ENCODE measurements around the gene MBNL2. TPM values are rescaled to one million over a fixed set of nuclear protein-coding genes. Genes with fewer than 3 reads are reported as not detected.

Gene MBNL2
- total and polyA plus RNA-seq, 4 experiments from 2014 or later, result 20.1 to 36.2 (median 28.3) TPM

- Histone ChIP-seq H3K4me1 (ENCODE audit: insufficient read depth, low read length) (no peaks in the 10 kb centered on the region), H3K9me3 (ENCODE audit: control insufficient read depth in 1 of 2, low read length in 2 of 2) (no peaks in the 10 kb centered on the region), H3K36me3 (ENCODE audit: insufficient read depth, low read length) (no peaks in the 10 kb centered on the region), H3K4me3 (ENCODE audit: low read length in 2 of 2) (no peak overlapping the region), H3K27ac (ENCODE audit: low read depth, low read length) (no peak overlapping the region), H3K27me3 (ENCODE audit: insufficient read depth, low read length) (no peaks in the 10 kb centered on the region)
- ChIA-PET POLR2A (ENCODE audit: partially characterized antibody) (no interaction called here), CTCF (ENCODE audit: partially characterized antibody) (no interaction called here)
- Mint-ChIP-seq H3K27me3 (peaks cover 5% of the 10 kb centered on the region in 2 donors), H3K9me3 (peaks cover 0 to 2% (median 0%) of the 10 kb centered on the region in 8 donors), H3K27ac (no peak overlapping the region), H3K4me3 (no peak overlapping the region), H3K4me1 (no peaks in the 10 kb centered on the region), H3K36me3 (no peaks in the 10 kb centered on the region)
- intact Hi-C loops (cut with micrococcal nuclease), result no loop called here
- DNase-seq, result no peak
Measured at GRCh38 chr13:97196340-97196739, 25.8 kb upstream of the MBNL2 start.

DNA sequence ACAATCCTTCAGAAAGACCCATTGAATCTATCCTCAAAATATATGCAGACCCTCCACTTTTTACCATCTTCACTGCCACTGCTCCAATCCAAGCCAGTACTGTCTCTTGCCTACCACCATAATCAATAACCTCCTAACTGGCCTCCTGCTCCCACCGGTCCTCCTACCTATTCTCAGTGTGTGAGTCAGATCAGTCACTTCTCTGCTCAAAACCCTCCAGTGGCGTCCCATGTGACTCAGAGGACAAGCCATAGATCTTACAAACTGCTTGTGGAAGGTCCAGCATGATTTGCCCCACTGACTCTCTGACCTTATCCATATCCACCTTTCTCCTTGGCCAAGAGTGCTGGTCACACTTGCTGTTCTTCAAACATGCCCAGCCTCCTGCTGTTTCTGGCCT is 23.4 kb upstream of the MBNL2 start:
- Histone ChIP-seq H3K27ac (ENCODE audit: low read depth, low read length) (no peak overlapping the region), H3K9me3 (ENCODE audit: control insufficient read depth in 1 of 2, low read length in 2 of 2) (no peaks in the 10 kb centered on the region), H3K4me3 (ENCODE audit: low read length in 2 of 2) (no peak overlapping the region), H3K27me3 (ENCODE audit: insufficient read depth, low read length) (no peaks in the 10 kb centered on the region), H3K4me1 (ENCODE audit: insufficient read depth, low read length) (no peaks in the 10 kb centered on the region), H3K36me3 (ENCODE audit: insufficient read depth, low read length) (no peaks in the 10 kb centered on the region)
- no peak for DNase-seq
- Mint-ChIP-seq H3K9me3 (peaks cover 0 to 5% (median 0%) of the 10 kb centered on the region in 8 donors), H3K27ac (no peak overlapping the region), H3K36me3 (no peaks in the 10 kb centered on the region), H3K4me1 (no peaks in the 10 kb centered on the region), H3K4me3 (no peak overlapping the region), H3K27me3 (peaks cover 5 to 7% of the 10 kb centered on the region in 2 donors)
- ChIA-PET POLR2A (ENCODE audit: partially characterized antibody) (no interaction called here), CTCF (ENCODE audit: partially characterized antibody) (no interaction called here)
- intact Hi-C loops (cut with micrococcal nuclease), result no loop called here

GRCh38 chr13:97199451-97199850 is 22.7 kb upstream of the MBNL2 start:
- peaks cover 0 to 5% (median 0%) of the 10 kb centered on the region in 8 donors for H3K9me3 Mint-ChIP-seq

DNA sequence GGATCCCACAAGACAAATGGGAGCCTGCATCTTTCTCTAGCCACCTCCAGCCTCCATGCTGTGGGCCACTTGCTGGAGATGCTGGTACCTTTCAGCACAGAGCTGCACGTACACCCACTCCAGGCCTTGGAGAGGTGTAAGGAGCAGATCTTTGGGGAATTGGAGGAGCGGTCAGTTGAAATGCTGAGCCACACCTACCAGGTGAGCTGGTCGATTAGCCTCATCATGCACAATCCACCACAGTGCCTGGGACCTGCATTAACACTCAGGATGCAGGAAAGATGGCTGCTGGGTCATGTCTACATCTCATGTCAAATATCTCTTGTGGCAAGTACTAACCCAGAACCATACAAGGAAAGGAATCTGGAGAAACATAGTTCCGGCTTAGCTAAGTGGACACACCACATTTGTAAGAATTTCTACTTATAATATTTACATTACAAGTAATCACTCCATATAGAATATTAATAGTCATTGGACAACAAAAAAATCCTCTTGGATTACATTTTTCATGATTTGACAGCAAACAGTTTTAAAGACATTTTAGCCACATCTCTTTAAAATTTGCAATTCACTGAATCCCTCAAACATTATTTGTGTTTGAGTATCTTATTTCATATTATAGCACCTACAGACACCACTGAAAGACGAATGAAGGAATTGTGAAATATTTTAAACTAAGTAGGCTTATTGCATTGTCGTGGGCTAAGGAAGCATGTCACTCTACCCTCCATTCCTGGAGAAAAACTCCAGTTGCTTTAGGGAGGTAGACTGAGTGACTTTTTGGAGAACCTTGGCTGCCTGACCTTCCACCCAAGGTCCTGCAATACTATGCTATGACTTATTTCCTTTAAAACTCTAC is 21.8 kb upstream of the MBNL2 start:
- peaks cover 5 to 7% of the 10 kb centered on the region in 2 donors for H3K27me3 Mint-ChIP-seq
- H3K4me1 Mint-ChIP-seq, result no peaks in the 10 kb centered on the region
- intact Hi-C loops (cut with micrococcal nuclease), result no loop called here
- no peak overlapping the region for H3K4me3 Mint-ChIP-seq
- Histone ChIP-seq H3K36me3 (ENCODE audit: insufficient read depth, low read length) (no peaks in the 10 kb centered on the region), H3K4me1 (ENCODE audit: insufficient read depth, low read length) (no peaks in the 10 kb centered on the region), H3K27ac (ENCODE audit: low read depth, low read length) (no peak overlapping the region), H3K9me3 (ENCODE audit: control insufficient read depth in 1 of 2, low read length in 2 of 2) (no peaks in the 10 kb centered on the region), H3K4me3 (ENCODE audit: low read length in 2 of 2) (no peak overlapping the region), H3K27me3 (ENCODE audit: insufficient read depth, low read length) (no peaks in the 10 kb centered on the region)
- no peaks in the 10 kb centered on the region for H3K36me3 Mint-ChIP-seq
- H3K27ac Mint-ChIP-seq, result no peak overlapping the region
- POLR2A ChIA-PET (ENCODE audit: partially characterized antibody), result no interaction called here
- DNase-seq, result no peak
- CTCF ChIA-PET (ENCODE audit: partially characterized antibody), result no interaction called here
- H3K9me3 Mint-ChIP-seq, result peaks cover 0 to 5% (median 0%) of the 10 kb centered on the region in 8 donors

More at GRCh38 chr13:97199451-97199850, 22.7 kb upstream of the MBNL2 start:
- H3K27ac ChIP-seq (ENCODE audit: low read depth, low read length), result no peak overlapping the region
- CTCF ChIA-PET (ENCODE audit: partially characterized antibody), result no interaction called here
- peaks cover 5 to 7% of the 10 kb centered on the region in 2 donors for H3K27me3 Mint-ChIP-seq
- intact Hi-C loops (cut with micrococcal nuclease), result no loop called here
- no peak for DNase-seq
- H3K4me1 Mint-ChIP-seq, result no peaks in the 10 kb centered on the region
- H3K27me3 ChIP-seq (ENCODE audit: insufficient read depth, low read length), result no peaks in the 10 kb centered on the region
- H3K4me3 Mint-ChIP-seq, result no peak overlapping the region
- H3K9me3 ChIP-seq (ENCODE audit: control insufficient read depth in 1 of 2, low read length in 2 of 2), result no peaks in the 10 kb centered on the region
- H3K4me1 ChIP-seq (ENCODE audit: insufficient read depth, low read length), result no peaks in the 10 kb centered on the region
- no peaks in the 10 kb centered on the region for H3K36me3 Mint-ChIP-seq
- no peak overlapping the region for H3K27ac Mint-ChIP-seq
- no peaks in the 10 kb centered on the region for H3K36me3 ChIP-seq (ENCODE audit: insufficient read depth, low read length)
- H3K4me3 ChIP-seq (ENCODE audit: low read length in 2 of 2), result no peak overlapping the region
- POLR2A ChIA-PET (ENCODE audit: partially characterized antibody), result no interaction called here

DNA sequence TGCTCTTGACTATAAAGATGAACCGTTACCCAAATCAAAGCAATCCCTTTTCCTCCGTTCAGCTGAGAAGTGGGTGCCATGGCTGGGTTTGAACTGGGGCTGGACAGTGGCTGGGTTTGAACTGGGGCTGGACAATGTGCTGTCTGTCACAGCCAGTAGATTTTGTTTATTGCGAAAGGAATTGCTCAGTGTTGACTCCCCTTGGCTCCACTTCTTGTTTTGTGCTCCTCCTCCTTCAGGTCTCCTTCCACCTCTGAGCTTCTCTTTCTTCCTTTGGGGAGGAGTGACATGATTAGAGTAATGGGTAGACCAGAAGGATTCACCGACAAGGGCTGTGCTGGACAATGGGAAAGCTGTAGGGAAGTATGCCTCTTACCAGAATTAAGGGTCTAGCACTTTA is 19.4 kb upstream of the MBNL2 start:
- Mint-ChIP-seq H3K4me3 (no peak overlapping the region), H3K27ac (no peak overlapping the region), H3K4me1 (peaks cover 0 to 4% (median 0%) of the 10 kb centered on the region in 4 donors), H3K36me3 (no peaks in the 10 kb centered on the region), H3K9me3 (peaks cover 0 to 5% (median 0%) of the 10 kb centered on the region in 8 donors), H3K27me3 (peaks cover 5 to 6% of the 10 kb centered on the region in 2 donors)
- no peak overlapping the region for H3K27ac ChIP-seq (ENCODE audit: low read depth, low read length)
- H3K9me3 ChIP-seq (ENCODE audit: control insufficient read depth in 1 of 2, low read length in 2 of 2), result no peaks in the 10 kb centered on the region
- ChIA-PET POLR2A (ENCODE audit: partially characterized antibody) (no interaction called here), CTCF (ENCODE audit: partially characterized antibody) (no interaction called here)
- no peaks in the 10 kb centered on the region for H3K27me3 ChIP-seq (ENCODE audit: insufficient read depth, low read length)
- no peaks in the 10 kb centered on the region for H3K36me3 ChIP-seq (ENCODE audit: insufficient read depth, low read length)
- intact Hi-C loops (cut with micrococcal nuclease), result no loop called here
- no peak for DNase-seq
- H3K4me1 ChIP-seq (ENCODE audit: insufficient read depth, low read length), result no peaks in the 10 kb centered on the region
- H3K4me3 ChIP-seq (ENCODE audit: low read length in 2 of 2), result no peak overlapping the region

- Histone ChIP-seq H3K27me3 (ENCODE audit: insufficient read depth, low read length) (no peaks in the 10 kb centered on the region), H3K36me3 (ENCODE audit: insufficient read depth, low read length) (no peaks in the 10 kb centered on the region), H3K4me3 (ENCODE audit: low read length in 2 of 2) (no peak overlapping the region), H3K27ac (ENCODE audit: low read depth, low read length) (no peak overlapping the region), H3K4me1 (ENCODE audit: insufficient read depth, low read length) (peaks cover 13% of the 10 kb centered on the region), H3K9me3 (ENCODE audit: control insufficient read depth in 1 of 2, low read length in 2 of 2) (no peaks in the 10 kb centered on the region)
- no peak for DNase-seq
- peaks cover 8 to 12% (median 8%) of the 10 kb centered on the region in 4 donors for H3K4me1 Mint-ChIP-seq
- H3K4me3 Mint-ChIP-seq, result no peak overlapping the region
- ChIA-PET POLR2A (ENCODE audit: partially characterized antibody) (no interaction called here), CTCF (ENCODE audit: partially characterized antibody) (interaction anchor here (1.4 kb wide), 1 partner anchor 96 kb away, joined by 4 read pairs; no protein-coding TSS in a partner anchor)
- intact Hi-C loops (cut with micrococcal nuclease), result no loop called here
- H3K27me3 Mint-ChIP-seq, result peaks cover 0 to 2% of the 10 kb centered on the region in 2 donors
- H3K27ac Mint-ChIP-seq, result no peak overlapping the region
- H3K36me3 Mint-ChIP-seq, result no peaks in the 10 kb centered on the region
- H3K9me3 Mint-ChIP-seq, result peaks cover 0 to 5% (median 0%) of the 10 kb centered on the region in 8 donors
Measured at GRCh38 chr13:97205465-97205864, 16.7 kb upstream of the MBNL2 start.

DNA sequence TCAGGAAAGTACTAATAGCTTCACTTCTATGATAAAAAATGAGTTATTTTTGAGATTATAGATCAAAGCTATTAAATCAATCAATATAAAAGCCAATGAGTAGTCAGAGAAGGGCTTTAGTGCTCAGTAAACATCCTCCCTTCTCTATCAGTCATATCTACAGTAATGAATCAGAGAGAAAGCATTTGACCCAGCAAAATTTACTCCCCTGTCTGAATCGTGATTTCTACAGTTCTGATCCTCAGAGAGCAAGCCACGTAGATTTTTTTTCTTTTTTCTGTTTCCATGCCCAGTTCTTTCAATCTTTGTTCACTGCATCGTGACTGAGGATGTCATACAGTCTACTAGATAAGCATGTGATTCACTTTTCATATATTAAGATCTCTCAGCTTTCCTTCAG is 16.2 kb upstream of the MBNL2 start:
- ChIA-PET POLR2A (ENCODE audit: partially characterized antibody) (no interaction called here), CTCF (ENCODE audit: partially characterized antibody) (interaction anchor here (1.4 kb wide), 1 partner anchor 96 kb away, joined by 4 read pairs; no protein-coding TSS in a partner anchor)
- no peak overlapping the region for H3K4me3 ChIP-seq (ENCODE audit: low read length in 2 of 2)
- Mint-ChIP-seq H3K27me3 (peaks cover 0 to 2% of the 10 kb centered on the region in 2 donors), H3K9me3 (peaks cover 0 to 5% (median 0%) of the 10 kb centered on the region in 8 donors), H3K4me1 (peaks cover 13 to 17% (median 13%) of the 10 kb centered on the region in 4 donors), H3K36me3 (no peaks in the 10 kb centered on the region), H3K4me3 (no peak overlapping the region), H3K27ac (no peak overlapping the region)
- intact Hi-C loops (cut with micrococcal nuclease), result no loop called here
- H3K27ac ChIP-seq (ENCODE audit: low read depth, low read length), result no peak overlapping the region
- H3K36me3 ChIP-seq (ENCODE audit: insufficient read depth, low read length), result no peaks in the 10 kb centered on the region
- DNase-seq, result no peak
- peaks cover 18% of the 10 kb centered on the region for H3K4me1 ChIP-seq (ENCODE audit: insufficient read depth, low read length)
- no peaks in the 10 kb centered on the region for H3K9me3 ChIP-seq (ENCODE audit: control insufficient read depth in 1 of 2, low read length in 2 of 2)
- no peaks in the 10 kb centered on the region for H3K27me3 ChIP-seq (ENCODE audit: insufficient read depth, low read length)

Measured in CD4-positive, alpha-beta memory T cell (primary cell).